ENCODE measurements around the gene PHACTR4. TPM values are rescaled to one million over a fixed set of nuclear protein-coding genes. Genes with fewer than 3 reads are reported as not detected.

The PHACTR4 gene
- total RNA-seq, 1 experiment from 2014 or later = 52.9 TPM

DNA sequence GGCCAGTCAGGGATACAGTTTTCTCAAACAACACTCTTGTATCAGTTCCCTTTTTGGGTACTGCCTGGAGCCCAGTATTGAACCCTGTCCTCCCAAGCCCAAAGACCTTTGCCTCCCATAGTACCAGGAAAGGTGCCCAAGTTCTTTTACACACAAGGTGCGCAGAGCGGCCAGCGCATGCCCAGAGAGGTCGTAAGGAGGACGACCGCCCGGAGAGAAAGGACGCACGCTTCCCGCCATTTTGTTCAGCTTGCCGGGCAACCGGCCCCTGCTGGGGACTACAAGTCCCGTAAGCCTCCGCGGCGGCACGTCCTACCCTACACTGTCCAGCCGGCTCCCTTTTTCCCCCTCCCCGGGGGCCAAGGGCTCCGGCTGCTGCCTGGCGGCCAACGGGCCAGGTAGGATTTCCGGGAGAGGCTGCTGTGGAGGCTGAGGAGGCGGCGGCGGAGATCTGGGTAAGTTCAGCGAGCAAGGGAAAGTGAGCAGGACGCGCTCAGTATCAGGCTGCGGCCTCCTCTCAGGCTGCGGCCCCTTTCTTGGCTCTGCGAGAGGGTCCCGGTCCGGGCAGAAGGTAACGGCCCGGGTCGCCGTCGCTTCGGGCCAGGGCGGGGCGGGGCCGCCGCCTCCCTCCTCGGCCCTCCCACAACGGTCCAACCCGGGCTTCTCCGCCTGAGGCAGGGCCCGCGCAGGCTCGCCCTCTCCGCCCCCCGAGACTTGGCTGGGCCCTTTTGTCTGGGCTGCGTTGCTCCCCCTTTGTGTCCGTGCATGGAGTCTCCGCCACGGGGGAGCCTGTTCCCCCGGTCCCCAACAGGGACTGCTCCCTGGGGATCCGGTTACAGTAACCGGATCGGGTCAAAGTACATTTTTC lies at the start of gene PHACTR4 (continued):
- TF ChIP-seq, protein P1, sequence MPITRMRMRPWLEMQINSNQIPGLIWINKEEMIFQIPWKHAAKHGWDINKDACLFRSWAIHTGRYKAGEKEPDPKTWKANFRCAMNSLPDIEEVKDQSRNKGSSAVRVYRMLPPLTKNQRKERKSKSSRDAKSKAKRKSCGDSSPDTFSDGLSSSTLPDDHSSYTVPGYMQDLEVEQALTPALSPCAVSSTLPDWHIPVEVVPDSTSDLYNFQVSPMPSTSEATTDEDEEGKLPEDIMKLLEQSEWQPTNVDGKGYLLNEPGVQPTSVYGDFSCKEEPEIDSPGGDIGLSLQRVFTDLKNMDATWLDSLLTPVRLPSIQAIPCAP (CRISPR knock-in tag; IDR thresholded peaks at IDR 0.05) = no peak
- TF ChIP-seq, protein P2, sequence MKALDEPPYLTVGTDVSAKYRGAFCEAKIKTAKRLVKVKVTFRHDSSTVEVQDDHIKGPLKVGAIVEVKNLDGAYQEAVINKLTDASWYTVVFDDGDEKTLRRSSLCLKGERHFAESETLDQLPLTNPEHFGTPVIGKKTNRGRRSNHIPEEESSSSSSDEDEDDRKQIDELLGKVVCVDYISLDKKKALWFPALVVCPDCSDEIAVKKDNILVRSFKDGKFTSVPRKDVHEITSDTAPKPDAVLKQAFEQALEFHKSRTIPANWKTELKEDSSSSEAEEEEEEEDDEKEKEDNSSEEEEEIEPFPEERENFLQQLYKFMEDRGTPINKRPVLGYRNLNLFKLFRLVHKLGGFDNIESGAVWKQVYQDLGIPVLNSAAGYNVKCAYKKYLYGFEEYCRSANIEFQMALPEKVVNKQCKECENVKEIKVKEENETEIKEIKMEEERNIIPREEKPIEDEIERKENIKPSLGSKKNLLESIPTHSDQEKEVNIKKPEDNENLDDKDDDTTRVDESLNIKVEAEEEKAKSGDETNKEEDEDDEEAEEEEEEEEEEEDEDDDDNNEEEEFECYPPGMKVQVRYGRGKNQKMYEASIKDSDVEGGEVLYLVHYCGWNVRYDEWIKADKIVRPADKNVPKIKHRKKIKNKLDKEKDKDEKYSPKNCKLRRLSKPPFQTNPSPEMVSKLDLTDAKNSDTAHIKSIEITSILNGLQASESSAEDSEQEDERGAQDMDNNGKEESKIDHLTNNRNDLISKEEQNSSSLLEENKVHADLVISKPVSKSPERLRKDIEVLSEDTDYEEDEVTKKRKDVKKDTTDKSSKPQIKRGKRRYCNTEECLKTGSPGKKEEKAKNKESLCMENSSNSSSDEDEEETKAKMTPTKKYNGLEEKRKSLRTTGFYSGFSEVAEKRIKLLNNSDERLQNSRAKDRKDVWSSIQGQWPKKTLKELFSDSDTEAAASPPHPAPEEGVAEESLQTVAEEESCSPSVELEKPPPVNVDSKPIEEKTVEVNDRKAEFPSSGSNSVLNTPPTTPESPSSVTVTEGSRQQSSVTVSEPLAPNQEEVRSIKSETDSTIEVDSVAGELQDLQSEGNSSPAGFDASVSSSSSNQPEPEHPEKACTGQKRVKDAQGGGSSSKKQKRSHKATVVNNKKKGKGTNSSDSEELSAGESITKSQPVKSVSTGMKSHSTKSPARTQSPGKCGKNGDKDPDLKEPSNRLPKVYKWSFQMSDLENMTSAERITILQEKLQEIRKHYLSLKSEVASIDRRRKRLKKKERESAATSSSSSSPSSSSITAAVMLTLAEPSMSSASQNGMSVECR (CRISPR knock-in tag; IDR thresholded peaks at IDR 0.05; ENCODE audit: borderline replicate concordance) = peak; percentile 83; the same call in 1 of the 2 replicates
- TF ChIP-seq ZNF317 (CRISPR knock-in tag; IDR thresholded peaks at IDR 0.05; ENCODE audit: borderline replicate concordance, low read depth) (no peak), RORB (CRISPR knock-in tag; IDR thresholded peaks at IDR 0.05) (no peak), TP53 (CRISPR knock-in tag; IDR thresholded peaks at IDR 0.05) (no peak), ZNF121 (CRISPR knock-in tag; IDR thresholded peaks at IDR 0.05) (no peak), JUN (CRISPR knock-in tag; IDR thresholded peaks at IDR 0.05) (no peak; the same call in 1 of the 2 replicates)
- TF ChIP-seq, protein P3, sequence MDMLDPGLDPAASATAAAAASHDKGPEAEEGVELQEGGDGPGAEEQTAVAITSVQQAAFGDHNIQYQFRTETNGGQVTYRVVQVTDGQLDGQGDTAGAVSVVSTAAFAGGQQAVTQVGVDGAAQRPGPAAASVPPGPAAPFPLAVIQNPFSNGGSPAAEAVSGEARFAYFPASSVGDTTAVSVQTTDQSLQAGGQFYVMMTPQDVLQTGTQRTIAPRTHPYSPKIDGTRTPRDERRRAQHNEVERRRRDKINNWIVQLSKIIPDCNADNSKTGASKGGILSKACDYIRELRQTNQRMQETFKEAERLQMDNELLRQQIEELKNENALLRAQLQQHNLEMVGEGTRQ (CRISPR knock-in tag; IDR thresholded peaks at IDR 0.05) = no peak
- TF ChIP-seq, protein P4, sequence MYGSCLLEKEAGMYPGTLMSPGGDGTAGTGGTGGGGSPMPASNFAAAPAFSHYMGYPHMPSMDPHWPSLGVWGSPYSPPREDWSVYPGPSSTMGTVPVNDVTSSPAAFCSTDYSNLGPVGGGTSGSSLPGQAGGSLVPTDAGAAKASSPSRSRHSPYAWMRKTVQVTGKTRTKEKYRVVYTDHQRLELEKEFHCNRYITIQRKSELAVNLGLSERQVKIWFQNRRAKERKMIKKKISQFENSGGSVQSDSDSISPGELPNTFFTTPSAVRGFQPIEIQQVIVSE (CRISPR knock-in tag; IDR thresholded peaks at IDR 0.05; ENCODE audit: borderline replicate concordance) = no peak
- TF ChIP-seq, protein P5, sequence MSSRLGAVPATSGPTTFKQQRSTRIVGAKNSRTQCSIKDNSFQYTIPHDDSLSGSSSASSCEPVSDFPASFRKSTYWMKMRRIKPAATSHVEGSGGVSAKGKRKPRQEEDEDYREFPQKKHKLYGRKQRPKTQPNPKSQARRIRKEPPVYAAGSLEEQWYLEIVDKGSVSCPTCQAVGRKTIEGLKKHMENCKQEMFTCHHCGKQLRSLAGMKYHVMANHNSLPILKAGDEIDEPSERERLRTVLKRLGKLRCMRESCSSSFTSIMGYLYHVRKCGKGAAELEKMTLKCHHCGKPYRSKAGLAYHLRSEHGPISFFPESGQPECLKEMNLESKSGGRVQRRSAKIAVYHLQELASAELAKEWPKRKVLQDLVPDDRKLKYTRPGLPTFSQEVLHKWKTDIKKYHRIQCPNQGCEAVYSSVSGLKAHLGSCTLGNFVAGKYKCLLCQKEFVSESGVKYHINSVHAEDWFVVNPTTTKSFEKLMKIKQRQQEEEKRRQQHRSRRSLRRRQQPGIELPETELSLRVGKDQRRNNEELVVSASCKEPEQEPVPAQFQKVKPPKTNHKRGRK (CRISPR knock-in tag; IDR thresholded peaks at IDR 0.05; ENCODE audit: borderline replicate concordance) = 0 out of 2 replicates have a peak, but pooled peaks have one; percentile 28
- TF ChIP-seq, protein P6, sequence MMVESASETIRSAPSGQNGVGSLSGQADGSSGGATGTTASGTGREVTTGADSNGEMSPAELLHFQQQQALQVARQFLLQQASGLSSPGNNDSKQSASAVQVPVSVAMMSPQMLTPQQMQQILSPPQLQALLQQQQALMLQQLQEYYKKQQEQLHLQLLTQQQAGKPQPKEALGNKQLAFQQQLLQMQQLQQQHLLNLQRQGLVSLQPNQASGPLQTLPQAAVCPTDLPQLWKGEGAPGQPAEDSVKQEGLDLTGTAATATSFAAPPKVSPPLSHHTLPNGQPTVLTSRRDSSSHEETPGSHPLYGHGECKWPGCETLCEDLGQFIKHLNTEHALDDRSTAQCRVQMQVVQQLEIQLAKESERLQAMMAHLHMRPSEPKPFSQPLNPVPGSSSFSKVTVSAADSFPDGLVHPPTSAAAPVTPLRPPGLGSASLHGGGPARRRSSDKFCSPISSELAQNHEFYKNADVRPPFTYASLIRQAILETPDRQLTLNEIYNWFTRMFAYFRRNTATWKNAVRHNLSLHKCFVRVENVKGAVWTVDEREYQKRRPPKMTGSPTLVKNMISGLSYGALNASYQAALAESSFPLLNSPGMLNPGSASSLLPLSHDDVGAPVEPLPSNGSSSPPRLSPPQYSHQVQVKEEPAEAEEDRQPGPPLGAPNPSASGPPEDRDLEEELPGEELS (CRISPR knock-in tag; IDR thresholded peaks at IDR 0.05) = no peak
- TF ChIP-seq, protein P7, sequence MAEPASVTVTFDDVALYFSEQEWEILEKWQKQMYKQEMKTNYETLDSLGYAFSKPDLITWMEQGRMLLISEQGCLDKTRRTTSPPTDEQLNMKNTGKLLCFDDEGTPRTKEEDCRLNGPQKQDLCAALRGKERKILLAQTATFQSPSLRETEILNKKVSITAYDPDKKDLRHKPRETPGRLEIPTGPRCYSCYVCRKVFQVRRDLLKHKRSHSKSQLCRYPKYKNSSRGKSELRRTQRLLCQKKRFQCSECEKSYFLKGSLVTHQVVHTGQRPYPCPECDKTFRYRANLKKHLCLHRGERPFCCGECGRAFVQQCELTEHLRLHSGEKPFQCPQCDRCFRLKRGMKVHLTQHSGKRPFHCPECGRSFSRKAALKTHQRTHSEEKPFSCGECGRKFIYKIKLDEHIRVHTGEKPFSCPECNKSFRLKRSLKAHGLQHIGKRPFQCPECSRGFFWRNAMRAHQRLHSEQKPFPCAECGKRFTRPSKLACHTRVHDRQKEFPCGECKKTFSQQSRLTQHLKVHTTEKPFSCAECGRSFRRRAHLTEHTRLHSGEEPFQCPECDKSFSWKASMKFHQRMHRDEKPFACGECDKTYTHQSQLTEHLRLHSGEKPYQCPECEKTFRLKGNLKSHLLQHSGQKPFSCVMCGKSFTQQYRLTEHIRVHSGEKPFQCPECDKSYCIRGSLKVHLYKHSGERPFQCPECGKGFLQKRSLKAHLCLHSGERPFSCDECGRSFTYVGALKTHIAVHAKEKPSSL (CRISPR knock-in tag; conservative IDR thresholded peaks at IDR 0.05) = no peak
